Nephron progenitor cell (in vitro differentiated cells): ENCODE data around the gene ANKMY1.

Source experiments
- DNase-seq: peaks from one replicate; pipeline ENCODE4 v3.0.0; 2021
- H3K27ac Mint-ChIP-seq: 2 replicates; pipeline ENCODE4 v1.8.0; 2021; ENCODE audit warnings: mild to moderate bottlenecking, moderate library complexity, mixed read lengths
- H3K27me3 Mint-ChIP-seq: 2 replicates; pipeline ENCODE4 v1.8.0; 2021; ENCODE audit warnings: mild to moderate bottlenecking, low read depth, mixed read lengths; ENCODE audit not compliant: poor library complexity
- H3K36me3 Mint-ChIP-seq: 2 replicates; pipeline ENCODE4 v1.8.0; 2021; ENCODE audit warnings: low read depth, mixed read lengths
- H3K4me1 Mint-ChIP-seq: 2 replicates; pipeline ENCODE4 v1.8.0; 2021; ENCODE audit warnings: mixed read lengths
- H3K4me3 Mint-ChIP-seq: 2 replicates; pipeline ENCODE4 v1.8.0; 2021; ENCODE audit warnings: mild to moderate bottlenecking, moderate library complexity, mixed read lengths
- H3K9me3 Mint-ChIP-seq: 2 replicates; pipeline ENCODE4 v1.8.0; 2021; ENCODE audit warnings: mild to moderate bottlenecking, moderate library complexity, mixed read lengths
- CTCF ChIP-seq: fragments of 200-600 bp; sonication (generic); IDR thresholded peaks from 2 replicates; pipeline ENCODE4 v1.5.0; 2021; ENCODE audit warnings: antibody characterized with exemption

Gene ANKMY1

GRCh38 chr2:240435457-240435947 lies 122.3 kb downstream of the ANKMY1 start, which contains the start of gene GPC1:
TSS of gene GPC1 (plus strand) at chr2:240435663. CDS start at chr2:240435919, 256 bp downstream.
- Mint-ChIP-seq H3K27me3 (peaks cover 19% of the 10 kb centered on the region), H3K27ac (no peak within 1 kb of the TSS), H3K4me1 (peaks cover 15% of the 10 kb centered on the region), H3K4me3 (peak within 1 kb of the TSS; percentile 86), H3K9me3 (no peaks in the 10 kb centered on the region), H3K36me3 (no peaks in the 10 kb centered on the region)
- DNase-seq, result peak; percentile 86
- no peak for TF ChIP-seq CTCF

- no peaks in the 10 kb centered on the region for H3K36me3 Mint-ChIP-seq
- DNase-seq, result peak; percentile 96
- peaks cover 19% of the 10 kb centered on the region for H3K27me3 Mint-ChIP-seq
- H3K27ac Mint-ChIP-seq, result no peak overlapping the region
- no peaks in the 10 kb centered on the region for H3K9me3 Mint-ChIP-seq
- TF ChIP-seq CTCF, result no peak
- H3K4me3 Mint-ChIP-seq, result peak overlapping the region; percentile 86
- peaks cover 18% of the 10 kb centered on the region for H3K4me1 Mint-ChIP-seq
Measured at GRCh38 chr2:240434728-240435456, 122.9 kb downstream of the ANKMY1 start.

GRCh38 chr2:240433973-240434727 lies 123.6 kb downstream of the ANKMY1 start:
- no peak for TF ChIP-seq CTCF
- Mint-ChIP-seq H3K36me3 (no peaks in the 10 kb centered on the region), H3K4me1 (peaks cover 19% of the 10 kb centered on the region), H3K27ac (no peak overlapping the region), H3K9me3 (no peaks in the 10 kb centered on the region), H3K27me3 (peaks cover 20% of the 10 kb centered on the region), H3K4me3 (peak overlapping the region; percentile 86)
- DNase-seq, result peak; percentile 4

- DNase-seq, result peak; percentile 3
- Mint-ChIP-seq H3K27me3 (peaks cover 25% of the 10 kb centered on the region), H3K9me3 (peaks cover 5% of the 10 kb centered on the region), H3K4me1 (peaks cover 19% of the 10 kb centered on the region), H3K4me3 (peak overlapping the region; percentile 62), H3K27ac (no peak overlapping the region), H3K36me3 (no peaks in the 10 kb centered on the region)
- TF ChIP-seq CTCF, result no peak
Measured at GRCh38 chr2:240432820-240433801, 124.7 kb downstream of the ANKMY1 start.

GRCh38 chr2:240432430-240432819 lies 125.4 kb downstream of the ANKMY1 start:
- TF ChIP-seq CTCF, result no peak
- H3K27me3 Mint-ChIP-seq, result peaks cover 25% of the 10 kb centered on the region
- peaks cover 10% of the 10 kb centered on the region for H3K9me3 Mint-ChIP-seq
- H3K4me1 Mint-ChIP-seq, result peaks cover 19% of the 10 kb centered on the region
- H3K4me3 Mint-ChIP-seq, result no peak overlapping the region
- no peak overlapping the region for H3K27ac Mint-ChIP-seq
- no peaks in the 10 kb centered on the region for H3K36me3 Mint-ChIP-seq
- DNase-seq, result no peak
